Mesenteric fat pad (tissue), 1 donor: ENCODE measurements around the gene CDH13. TPM values are rescaled to one million over a fixed set of nuclear protein-coding genes. Genes with fewer than 3 reads are reported as not detected.

Source experiments
- DNase-seq: peaks from one replicate; pipeline ENCODE4 v3.0.0-alpha.2; 2020; ENCODE audit warnings: low spot score
- total RNA-seq: library from RNA; stranded (reverse); fragmentation: NEBNext Ultra II Directional; extraction: Animal tissue kit (Norgen Biotek cat#: 25700); gene quantifications from one replicate; pipeline ENCODE4 v1.2.1, GENCODE V29; 2021
- donor health status: DM: yes; HTN: yes; CAD: no.

Gene CDH13
- total RNA-seq, 1 donor from 2014 or later: 18.3 TPM

DNA sequence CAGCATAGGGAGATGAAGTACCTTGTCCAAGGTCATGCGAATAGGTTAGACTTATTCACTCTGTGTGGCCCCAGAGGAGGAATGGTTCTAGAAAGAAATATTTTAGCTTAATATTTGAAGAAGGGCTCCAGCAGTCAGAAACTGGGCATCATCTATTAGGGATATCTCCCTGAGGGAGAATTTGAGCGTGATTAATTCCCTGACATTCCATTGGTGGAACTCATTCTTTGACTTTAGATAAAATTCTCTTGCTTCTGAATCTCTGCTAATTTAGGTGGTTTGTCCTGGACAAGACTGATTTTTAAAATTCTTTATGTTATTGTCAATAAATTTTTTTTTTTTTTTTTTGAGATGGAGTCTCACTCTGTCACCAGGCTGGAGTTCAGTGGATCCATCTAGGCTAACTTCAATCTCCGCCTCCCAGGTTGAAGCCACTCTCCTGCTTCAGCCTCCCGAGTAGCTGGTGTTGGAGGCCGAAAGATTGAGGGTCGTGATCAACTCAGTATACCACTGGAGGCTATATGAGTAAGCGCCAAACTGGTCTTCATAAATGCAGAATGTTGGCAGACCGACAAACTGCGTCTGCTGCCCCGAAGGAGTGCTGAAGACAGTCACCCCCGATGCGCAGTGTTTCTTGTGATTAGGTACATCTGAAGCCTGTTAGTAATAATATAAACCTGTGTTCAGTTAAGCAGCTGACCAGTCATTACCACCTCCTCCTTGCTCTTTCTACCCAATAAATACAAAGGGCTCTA is 913.1 kb downstream of the CDH13 start:
- DNase-seq: no peak

GRCh38 chr16:83541231-83541630 is 914.5 kb downstream of the CDH13 start:
- DNase-seq: no peak

DNA sequence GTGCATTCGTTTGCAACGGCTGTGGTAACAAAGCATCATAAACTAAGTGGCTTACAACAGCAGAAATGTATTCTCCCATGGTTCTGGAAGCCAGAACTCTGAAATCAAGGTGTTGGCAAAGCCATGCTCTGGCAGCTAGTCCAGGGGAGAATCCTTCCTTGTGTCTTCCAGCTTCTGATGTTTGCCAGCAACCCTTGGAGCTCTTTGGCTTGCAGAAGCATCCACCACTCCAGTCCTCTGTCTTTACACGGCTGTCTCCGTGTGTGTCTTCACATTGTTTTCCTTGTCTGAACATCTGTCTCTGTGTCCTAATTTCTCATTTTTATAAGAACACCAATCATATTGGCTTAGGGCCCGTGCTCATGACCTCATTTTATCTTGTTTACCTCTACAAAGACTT is 915.7 kb downstream of the CDH13 start:
- DNase-seq: no peak

DNA sequence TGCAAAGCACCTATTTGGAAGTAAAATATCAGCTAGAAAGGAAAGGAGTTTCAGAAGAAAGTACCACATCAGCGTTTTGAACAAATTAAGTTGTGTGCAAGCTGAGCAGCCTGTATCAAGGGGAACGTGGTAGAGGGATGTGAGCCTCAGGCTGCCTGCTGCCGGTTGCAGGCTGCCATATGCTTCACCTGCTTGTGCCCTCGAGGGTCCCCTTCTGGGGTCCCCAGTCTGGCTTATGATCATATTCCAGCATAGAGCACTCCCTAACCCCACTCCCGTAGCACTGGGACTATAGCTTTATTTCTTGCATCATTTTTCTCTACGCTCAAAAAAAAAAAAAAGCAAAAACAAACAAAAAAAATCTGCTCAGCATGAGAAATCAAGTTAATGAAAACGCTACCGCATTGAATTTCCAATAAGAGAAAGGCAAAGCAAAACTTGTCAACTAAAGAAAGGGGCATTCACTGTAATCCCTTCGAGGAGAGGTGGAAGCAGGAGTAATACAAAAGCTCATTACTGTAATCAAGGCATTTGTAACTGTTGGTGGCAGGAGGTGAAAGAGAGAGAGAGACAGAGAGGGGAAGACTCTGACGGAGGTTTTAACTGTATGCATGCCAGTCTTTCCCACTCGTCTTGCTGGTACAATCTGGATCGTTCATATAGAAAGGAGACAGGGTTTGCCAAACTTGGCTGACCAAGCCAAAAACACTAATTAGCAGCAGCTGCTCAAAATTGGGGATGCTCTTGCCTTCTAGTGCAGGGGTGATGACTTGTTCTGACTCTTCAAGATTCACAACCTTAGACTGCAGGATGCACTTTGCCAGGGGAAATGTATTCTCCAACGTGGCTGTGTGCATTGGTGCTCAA is 922.8 kb downstream of the CDH13 start:
- DNase-seq: no peak

- no peak for DNase-seq
Measured at GRCh38 chr16:83550183-83550569, 923.4 kb downstream of the CDH13 start.

GRCh38 chr16:83552228-83552627 is 925.5 kb downstream of the CDH13 start:
- DNase-seq: no peak

DNA sequence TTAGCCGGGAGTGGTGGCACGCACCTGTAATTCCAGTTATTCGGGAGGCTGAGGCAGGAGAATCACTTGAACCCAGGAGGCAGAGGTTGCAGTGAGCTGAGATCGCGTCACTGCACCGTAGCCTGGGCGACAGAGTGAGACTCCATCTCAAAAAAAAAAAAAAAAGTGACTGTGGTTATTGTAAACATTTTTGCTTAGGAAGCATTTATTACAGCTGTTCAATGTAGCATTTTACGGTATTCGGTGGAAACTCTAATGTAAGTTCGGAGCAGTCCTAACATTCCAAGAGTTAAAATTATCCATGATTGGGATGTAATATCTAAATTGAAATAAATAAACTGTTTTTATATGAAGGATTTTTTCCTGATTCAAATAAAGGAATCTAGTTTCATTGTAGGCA is 926.2 kb downstream of the CDH13 start:
- DNase-seq: no peak

- no peak for DNase-seq
Measured at GRCh38 chr16:83554096-83554495, 927.3 kb downstream of the CDH13 start.

DNA sequence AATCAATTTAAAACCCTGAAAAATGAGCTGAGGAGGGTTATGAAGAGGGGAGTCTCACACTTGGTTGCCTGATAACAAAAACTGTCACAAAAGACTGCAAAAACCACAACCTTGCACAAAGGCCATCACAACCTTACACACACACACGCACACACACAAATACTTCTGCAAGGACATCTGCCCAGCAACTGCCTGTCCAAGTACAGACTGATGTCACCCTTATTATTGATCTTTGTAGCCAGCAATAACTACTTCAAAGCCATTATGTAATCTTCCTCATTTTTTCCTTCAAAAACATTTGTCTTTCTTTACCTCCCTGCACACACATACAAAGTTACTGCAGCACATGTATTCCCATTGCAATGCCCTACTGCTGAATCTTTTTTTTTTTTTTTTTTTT is 927.8 kb downstream of the CDH13 start:
- DNase-seq: no peak

DNA sequence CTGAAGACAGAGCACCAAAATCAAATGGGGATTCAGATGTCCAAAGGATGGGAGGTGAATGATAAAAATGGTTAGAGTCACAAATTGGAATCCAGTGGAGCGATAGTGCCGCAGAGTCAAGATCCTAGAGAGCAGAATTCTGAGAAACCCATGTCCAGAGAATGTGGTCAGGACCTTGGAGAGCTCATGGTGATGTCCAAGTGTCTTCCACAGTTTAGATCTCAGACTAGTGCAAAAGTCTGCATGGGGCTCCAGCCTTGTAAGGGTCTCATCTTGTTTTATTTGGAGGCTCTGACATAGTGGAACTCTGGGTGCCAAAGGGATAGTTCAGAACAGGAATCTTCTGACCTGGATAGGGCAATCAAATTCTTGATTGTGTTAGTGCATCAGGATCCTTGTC is 935.1 kb downstream of the CDH13 start:
- DNase-seq: no peak

DNA sequence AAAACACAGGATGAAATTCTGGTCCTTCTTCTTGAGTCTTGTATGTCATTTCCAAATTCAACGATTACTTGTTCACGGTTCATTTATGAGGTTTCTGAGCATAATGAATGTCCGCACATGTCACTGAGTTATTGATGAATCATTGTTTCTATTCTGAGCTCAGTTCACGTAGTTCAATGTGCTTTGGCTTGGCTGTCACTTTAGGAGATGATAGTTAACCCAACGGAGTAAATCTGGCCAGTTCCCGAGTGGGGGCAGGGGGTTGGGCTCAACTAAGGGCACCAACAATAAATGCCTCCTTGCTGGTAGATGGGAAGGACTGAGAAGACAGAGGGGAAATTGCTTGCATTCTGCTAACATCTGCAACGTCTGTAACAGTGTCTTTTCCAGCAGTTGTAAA is 941.6 kb downstream of the CDH13 start:
- no peak for DNase-seq

DNA sequence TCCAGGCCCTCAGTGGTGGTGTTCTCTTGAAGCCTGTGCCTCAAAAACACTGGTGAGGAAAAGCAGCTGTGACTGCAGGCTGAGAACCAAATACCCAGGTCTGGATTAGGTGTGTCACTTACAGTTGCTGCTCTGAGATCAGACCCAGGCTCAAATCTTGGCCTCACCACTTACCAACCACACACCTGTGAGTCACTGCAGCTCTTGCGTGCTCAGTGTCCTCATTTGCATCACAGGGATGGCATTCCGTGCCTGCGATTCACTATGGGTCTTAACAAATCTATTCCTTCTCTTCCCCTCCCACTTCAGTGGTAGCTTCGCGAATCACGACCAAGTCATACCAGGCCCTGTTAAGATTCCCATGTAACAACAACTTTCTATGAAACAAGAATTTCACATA is 947.6 kb downstream of the CDH13 start:
- DNase-seq: no peak

- DNase-seq: no peak
Measured at GRCh38 chr16:83577078-83577745, 950.4 kb downstream of the CDH13 start.

- no peak for DNase-seq
Measured at GRCh38 chr16:83578171-83578570, 951.4 kb downstream of the CDH13 start.

DNA sequence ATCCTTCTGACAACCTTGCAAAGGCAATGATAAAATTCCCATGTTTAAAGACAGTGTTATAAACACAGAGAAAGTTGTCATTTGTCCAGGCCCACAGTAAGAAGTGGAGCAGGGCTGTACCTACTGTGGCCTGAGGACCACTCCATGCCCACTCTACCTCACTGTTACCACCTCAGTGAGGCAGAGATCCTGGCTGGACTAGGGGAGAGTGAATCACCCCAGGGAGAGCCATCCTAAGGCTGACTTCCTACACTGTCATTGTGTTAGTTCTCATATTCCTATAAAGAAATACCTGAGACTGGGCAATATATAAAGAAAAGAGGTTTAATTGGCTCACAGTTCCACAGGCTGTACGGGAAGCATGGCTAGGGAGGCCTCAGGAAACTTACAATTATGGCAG is 952.3 kb downstream of the CDH13 start:
- DNase-seq: no peak

DNA sequence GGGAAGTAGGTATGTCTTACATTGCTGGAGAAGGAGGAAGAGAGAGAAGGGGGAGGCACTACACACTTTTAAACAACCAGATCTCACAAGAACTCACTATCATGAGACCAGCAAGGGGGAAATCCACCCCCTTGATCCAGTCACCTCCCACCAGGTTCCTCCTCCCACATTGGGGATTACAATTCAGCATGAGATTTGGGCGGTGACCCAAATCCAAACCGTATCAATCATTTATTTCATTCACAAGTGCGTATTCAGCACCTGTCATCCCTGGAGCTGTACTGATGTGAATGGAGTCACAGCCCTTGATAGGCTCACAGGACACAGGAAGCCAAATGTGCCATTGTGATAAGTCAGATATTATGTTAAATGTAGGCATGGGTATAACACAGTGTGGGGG is 952.7 kb downstream of the CDH13 start:
- no peak for DNase-seq

- no peak for DNase-seq
Measured at GRCh38 chr16:83581082-83581481, 954.3 kb downstream of the CDH13 start.

DNA sequence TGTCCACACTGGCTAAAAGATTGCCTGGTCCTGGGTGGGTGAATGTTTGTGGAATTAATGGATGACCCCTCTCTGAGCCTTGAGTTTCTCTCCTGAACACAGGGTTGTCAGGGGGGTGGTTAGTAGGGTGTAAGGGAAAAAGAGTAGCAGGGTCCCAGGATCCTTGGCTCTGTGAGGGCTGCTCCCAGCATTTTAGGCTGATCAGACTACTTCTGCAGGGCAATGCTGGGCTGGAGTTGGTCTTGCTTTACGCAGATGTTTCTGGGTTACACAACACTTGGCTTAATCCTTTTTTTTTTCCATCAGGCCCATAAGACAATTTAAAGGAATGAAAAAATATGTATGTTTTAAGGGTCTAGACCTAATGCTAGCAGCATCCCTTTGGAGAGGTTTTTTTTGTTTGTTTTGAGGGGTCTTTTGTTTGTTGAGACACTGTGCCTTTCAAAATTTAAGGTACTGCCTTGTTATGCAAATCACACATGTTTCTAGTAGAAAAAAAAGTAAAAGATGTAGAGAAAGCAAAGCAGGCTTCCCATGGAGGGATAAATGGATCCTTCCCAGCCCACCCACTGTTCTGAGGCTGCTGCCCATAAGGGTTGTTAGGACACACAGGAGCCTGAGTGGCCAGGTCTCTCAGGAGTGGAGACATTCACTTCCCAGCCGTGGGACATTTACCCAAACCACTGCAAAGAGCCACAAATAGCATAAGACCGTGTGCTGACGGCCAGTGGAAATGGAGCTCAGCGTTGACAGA is 955.4 kb downstream of the CDH13 start:
- DNase-seq: no peak

DNA sequence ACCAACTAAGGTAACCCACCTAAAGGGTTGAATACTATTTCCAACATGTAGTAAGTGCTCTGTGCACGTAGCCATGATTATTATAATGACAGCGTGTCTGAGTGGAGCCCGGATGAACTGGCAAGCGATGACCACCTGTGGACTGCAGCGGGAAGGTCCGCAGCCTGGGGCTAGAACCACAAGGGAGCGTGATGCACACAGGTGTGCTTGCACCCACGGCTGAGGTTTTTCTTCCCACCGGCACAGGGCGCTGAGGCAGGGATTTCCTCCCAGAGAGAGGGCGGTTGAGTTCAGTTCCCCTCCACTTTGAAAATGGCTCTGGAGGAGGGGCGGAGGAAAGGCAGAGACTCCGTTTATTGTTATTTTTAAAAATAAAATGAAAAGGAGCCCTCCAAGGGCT is 959.3 kb downstream of the CDH13 start:
- DNase-seq: no peak

- no peak for DNase-seq
Measured at GRCh38 chr16:83586461-83587200, 959.9 kb downstream of the CDH13 start.

- DNase-seq: no peak
Measured at GRCh38 chr16:83587201-83587600, 960.4 kb downstream of the CDH13 start.
